HG02678 (cell line): ENCODE measurements around the gene MAN1A1.

ENCODE experiments used
- ATAC-seq: cut with Tn5 transposase; IDR thresholded peaks from one replicate; pipeline ENCODE4 v1.9.1; 2021; ENCODE audit warnings: mild to moderate bottlenecking, moderate library complexity; ENCODE audit not compliant: unreplicated experiment

The MAN1A1 gene

GRCh38 chr6:119152187-119152586 is 197.4 kb downstream of the MAN1A1 start:
- ATAC-seq: no peak

GRCh38 chr6:119148825-119149525 is 200.6 kb downstream of the MAN1A1 start:
- no peak for ATAC-seq

DNA sequence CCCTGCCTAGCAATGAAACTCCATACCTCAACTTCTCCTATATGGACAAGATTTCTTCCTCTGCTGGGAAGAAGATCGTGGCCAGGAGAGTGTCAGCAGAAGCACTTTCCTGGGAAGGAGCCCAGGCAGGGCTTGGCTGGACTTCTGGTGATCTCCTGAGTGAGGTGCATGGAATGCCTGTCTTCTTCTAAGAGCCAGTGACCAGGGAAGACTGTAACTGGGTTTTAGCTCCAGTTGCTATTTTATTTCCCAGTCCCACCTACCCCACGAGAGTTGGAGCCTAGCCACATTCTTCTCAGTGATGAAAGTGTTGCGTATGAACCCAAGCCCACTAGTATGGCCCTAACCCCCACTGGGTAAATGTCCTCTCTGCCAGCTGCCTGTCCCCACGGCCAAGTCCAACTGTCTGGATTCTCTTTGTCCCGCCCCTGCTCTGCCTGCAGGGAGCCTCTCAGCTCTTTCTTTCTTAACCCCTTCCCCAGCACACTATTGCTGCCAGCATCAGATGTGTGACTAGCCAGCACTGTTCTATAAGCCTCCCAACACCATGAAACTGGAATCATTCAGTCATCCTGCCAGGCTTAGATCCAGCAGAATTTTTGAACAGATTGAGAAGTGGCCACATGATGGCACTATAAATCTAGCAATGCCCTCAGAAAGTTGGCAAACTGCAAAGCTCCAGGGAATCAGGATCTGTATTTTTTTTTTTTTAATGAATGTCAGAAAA is 201.3 kb downstream of the MAN1A1 start:
- no peak for ATAC-seq

- peak; percentile 96 for ATAC-seq
Observed at GRCh38 chr6:119147101-119148053, 202.2 kb downstream of the MAN1A1 start.

DNA sequence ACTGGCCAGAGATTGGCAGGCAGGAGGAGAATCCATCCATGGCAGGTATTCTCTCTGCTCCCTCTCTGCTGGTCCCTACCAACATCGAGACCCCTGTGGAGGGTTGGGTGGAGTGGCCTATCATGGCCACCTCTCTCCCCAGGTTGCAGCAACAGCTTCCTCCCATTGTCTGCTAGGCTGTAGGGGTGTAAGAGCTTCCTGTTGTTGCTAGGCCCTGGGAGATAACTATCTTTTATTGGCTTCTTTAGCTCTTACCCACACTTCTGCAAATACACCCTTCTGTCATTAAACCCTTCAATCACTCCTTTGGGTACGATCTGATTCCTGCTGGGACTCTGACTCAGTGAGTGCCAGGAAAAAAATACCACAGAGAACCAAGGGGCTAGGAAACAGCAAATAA is 204.4 kb downstream of the MAN1A1 start:
- no peak for ATAC-seq

- ATAC-seq: no peak
Observed at GRCh38 chr6:119142637-119143036, 206.9 kb downstream of the MAN1A1 start.

DNA sequence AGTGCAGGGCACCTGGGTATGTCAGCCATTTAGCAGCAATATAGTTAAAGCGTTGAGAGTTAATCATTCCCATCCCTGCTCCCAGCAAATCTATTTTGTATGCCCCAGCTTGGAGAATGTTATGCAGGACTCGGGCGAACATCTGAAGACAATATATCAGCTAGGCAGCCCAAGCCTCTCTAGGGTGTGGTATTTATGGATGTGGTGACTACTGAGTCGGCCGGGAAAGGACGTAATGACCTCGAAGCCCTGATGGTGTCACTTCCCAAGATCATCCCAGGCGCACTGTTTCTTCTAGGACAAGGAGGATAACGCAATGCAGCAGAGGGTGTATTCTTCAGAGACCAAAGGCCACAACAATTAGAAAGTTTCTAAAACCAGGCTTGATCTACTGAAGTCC is 207.5 kb downstream of the MAN1A1 start:
- no peak for ATAC-seq

GRCh38 chr6:119140196-119141140 is 209.1 kb downstream of the MAN1A1 start:
- no peak for ATAC-seq

GRCh38 chr6:119138906-119139541 is 210.5 kb downstream of the MAN1A1 start:
- peak; percentile 82 for ATAC-seq

GRCh38 chr6:119137194-119138072 is 212.1 kb downstream of the MAN1A1 start:
- ATAC-seq: no peak

- ATAC-seq: no peak
Observed at GRCh38 chr6:119134752-119135151, 214.8 kb downstream of the MAN1A1 start.

DNA sequence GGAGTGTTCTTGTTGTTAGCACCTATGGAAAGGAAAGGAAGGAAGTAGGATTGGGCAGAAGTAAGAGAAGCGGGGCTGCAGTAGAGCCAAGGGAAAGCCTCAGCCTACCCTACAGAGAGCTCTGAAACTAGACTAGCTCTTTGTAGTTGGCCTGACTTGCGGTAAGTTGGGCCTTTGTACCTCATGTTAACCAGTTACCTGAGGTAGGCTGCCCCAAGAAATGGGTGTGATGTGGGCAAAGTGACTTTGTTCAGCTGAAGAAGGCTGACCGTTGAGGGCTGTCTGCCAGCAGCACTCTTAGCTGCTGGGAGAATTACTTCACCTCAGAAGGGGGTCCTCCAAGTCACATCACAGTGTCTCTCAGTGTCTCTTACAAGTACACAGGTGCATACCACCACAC is 216.2 kb downstream of the MAN1A1 start:
- ATAC-seq: no peak

GRCh38 chr6:119132261-119132981 is 217.1 kb downstream of the MAN1A1 start:
- ATAC-seq: no peak

- ATAC-seq: no peak
Observed at GRCh38 chr6:119129968-119130484, 219.5 kb downstream of the MAN1A1 start.

DNA sequence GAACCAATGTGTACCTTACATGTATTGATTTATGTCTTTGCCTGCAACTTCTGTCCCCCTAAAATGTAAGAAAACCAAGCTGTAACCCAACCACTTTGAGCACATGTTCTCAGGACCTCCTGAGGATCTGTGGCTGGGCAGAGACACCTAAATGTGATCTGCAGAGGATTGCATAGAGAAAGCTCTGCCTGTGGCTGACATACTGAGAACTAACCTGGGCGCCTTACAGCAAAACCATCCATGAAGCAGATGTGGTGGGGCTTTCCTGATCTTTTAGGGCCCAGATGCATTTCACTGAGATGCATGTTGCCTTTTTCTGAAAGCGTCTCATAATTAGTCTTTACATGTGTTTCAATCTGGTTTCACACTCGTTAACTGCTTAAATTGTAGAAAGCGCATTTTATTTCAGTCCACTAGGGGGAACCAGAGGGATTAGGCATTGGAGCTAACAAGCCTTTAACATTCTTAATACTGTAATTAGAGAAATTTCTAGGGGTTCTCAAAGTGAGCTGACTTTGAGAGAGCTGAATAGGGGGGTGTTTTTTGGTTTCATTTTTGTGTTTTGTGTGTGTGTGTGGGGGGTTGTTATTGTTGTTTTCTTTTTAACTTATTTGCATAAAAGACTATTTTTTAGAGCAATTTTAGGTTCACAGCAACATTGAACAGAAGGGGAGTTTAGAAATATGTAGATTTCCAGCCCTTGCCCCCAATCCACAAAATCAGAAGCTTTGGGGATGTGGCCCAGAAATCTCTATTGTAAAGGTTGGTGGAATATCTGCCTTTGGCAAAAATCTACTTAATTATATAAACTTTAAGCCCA is 220.2 kb downstream of the MAN1A1 start:
- ATAC-seq: peak; percentile 80

GRCh38 chr6:119128252-119128912 is 221.2 kb downstream of the MAN1A1 start:
- ATAC-seq: no peak

DNA sequence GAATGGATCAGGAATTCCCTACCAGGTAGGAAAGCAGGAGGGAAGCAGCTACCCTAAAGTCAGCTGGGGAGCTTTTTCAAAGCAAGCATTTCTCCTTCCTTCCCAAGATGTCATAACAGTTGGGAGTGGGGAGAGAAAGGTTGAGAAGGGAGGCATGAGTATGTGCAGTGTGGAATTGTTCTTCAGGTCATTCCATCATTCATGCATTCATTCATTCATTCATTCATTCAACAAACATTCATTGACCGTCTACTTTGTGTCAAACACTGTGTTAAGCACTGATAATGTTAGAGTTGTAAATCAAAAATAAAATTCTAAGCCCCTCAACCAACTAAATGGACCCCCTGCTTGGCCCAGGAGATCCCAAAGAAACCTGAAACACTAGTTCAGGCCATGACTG is 221.9 kb downstream of the MAN1A1 start:
- ATAC-seq: no peak
